PC-3 (cell line): ENCODE data around the gene MYO1F. TPM values are rescaled to one million over a fixed set of nuclear protein-coding genes. Genes with fewer than 3 reads are reported as not detected.
"Not testable (repeated sequence)": the region's sequence is repeated elsewhere in the genome, so short reads cannot be mapped to it uniquely, and the experiment has no call there.

Experiments used
- ATAC-seq: fragments of 200-7000 bp; cut with Tn5 transposase; 2 replicates; pipeline ENCODE4 v1.9.1; 2020; ENCODE audit warnings: mild to moderate bottlenecking, moderate library complexity
- Bru-seq: library from RNA; stranded (reverse); fragments of 400-500 nt; gene quantifications from one replicate; lab custom pipeline; 2021; lab: Mats Ljungman, UMichigan
- BruChase-seq, 2 experiments: library from RNA; stranded (reverse); fragments of 400-500 nt; gene quantifications; one replicate each; lab custom pipeline; 2021; lab: Mats Ljungman, UMichigan
- BruUV-seq: library from RNA; stranded (reverse); fragments of 400-500 nt; replicated peaks from 2 replicates; lab custom pipeline; 2021; lab: Mats Ljungman, UMichigan
- CTCF ChIA-PET: fragments of 300-600 bp; sonication (Branson Sonifier 250); formaldehyde crosslinking; loops from one replicate; lab custom pipeline; 2022; ENCODE audit warnings: antibody characterized with exemption; lab: Charles Lee
- POLR2A ChIA-PET: fragments of 300-600 bp; sonication (Branson Sonifier 250); formaldehyde crosslinking; loops from one replicate; lab custom pipeline; 2022; ENCODE audit warnings: antibody characterized with exemption; ENCODE audit not compliant: unreplicated experiment; lab: Charles Lee
- DNase-seq: peaks from one replicate; pipeline ENCODE4 v3.0.0-alpha.2; 2015
- H2AFZ ChIP-seq: fragments of 300-600 bp; sonication (generic); 2 replicates; pipeline ENCODE4 v1.6.0; 2016; ENCODE audit warnings: antibody characterized with exemption, low read length
- H3F3A ChIP-seq: fragments of 300-600 bp; sonication (generic); one replicate; pipeline ENCODE4 v1.6.0; 2017; ENCODE audit warnings: antibody characterized with exemption, low read length, control low read depth, mild to moderate bottlenecking; ENCODE audit not compliant: unreplicated experiment
- H3K27ac ChIP-seq: fragments of 300-600 bp; sonication (generic); 2 replicates; pipeline ENCODE4 v1.5.1; 2016; ENCODE audit warnings: mild to moderate bottlenecking, low read length
- H3K27me3 ChIP-seq: fragments of 300-600 bp; sonication (generic); 2 replicates; pipeline ENCODE4 v1.6.1; 2016; ENCODE audit warnings: low read length, mixed read lengths
- H3K36me3 ChIP-seq: fragments of 300-600 bp; sonication (generic); 2 replicates; pipeline ENCODE4 v1.6.1; 2016; ENCODE audit warnings: low read depth, mixed run types, low read length, mixed read lengths
- H3K4me1 ChIP-seq: fragments of 300-600 bp; sonication (generic); 2 replicates; pipeline ENCODE4 v1.5.1; 2016; ENCODE audit warnings: low read length; ENCODE audit not compliant: insufficient read depth
- H3K4me2 ChIP-seq: fragments of 300-600 bp; sonication (generic); 2 replicates; pipeline ENCODE4 v1.6.0; 2016; ENCODE audit warnings: low read length
- H3K4me3 ChIP-seq: fragments of 300-600 bp; sonication (generic); 2 replicates; pipeline ENCODE4 v1.5.1; 2016; ENCODE audit warnings: mild to moderate bottlenecking, low read length, mixed read lengths
- H3K79me2 ChIP-seq: fragments of 300-600 bp; sonication (generic); 2 replicates; pipeline ENCODE4 v1.6.1; 2017; ENCODE audit warnings: low read length, mixed read lengths
- H3K9ac ChIP-seq: fragments of 300-600 bp; sonication (generic); 2 replicates; pipeline ENCODE4 v1.6.0; 2016; ENCODE audit warnings: mild to moderate bottlenecking, low read length
- H3K9me2 ChIP-seq: fragments of 300-600 bp; sonication (generic); replicated peaks from 2 replicates; pipeline ENCODE4 v1.6.1; 2016; ENCODE audit warnings: mixed run types, low read length, mixed read lengths
- H3K9me3 ChIP-seq: fragments of 300-600 bp; sonication (generic); 2 replicates; pipeline ENCODE4 v1.6.1; 2016; ENCODE audit warnings: low read length, mixed read lengths
- H4K20me1 ChIP-seq: fragments of 300-600 bp; sonication (generic); 2 replicates; pipeline ENCODE4 v1.6.1; 2016; ENCODE audit warnings: low read length, mixed read lengths
- EZH2 ChIP-seq: fragments of 300-600 bp; sonication (generic); IDR thresholded peaks from one replicate; pipeline ENCODE4 v1.6.1; 2017; ENCODE audit warnings: antibody characterized with exemption, mild to moderate bottlenecking, low read length; ENCODE audit not compliant: unreplicated experiment
- EZH2phosphoT487 ChIP-seq: fragments of 300-600 bp; sonication (generic); IDR thresholded peaks from 2 replicates; pipeline ENCODE4 v1.6.1; 2018; ENCODE audit warnings: mild to moderate bottlenecking, antibody characterized with exemption, low read length, borderline replicate concordance
- intact Hi-C: fragments of 100-400 bp; cut with micrococcal nuclease; formaldehyde crosslinking; loops from 2 replicates; pipeline ENCODE4 v1.9.0; 2023
- long read RNA-seq: library from polyadenylated mRNA; unstranded; transcript quantifications from one replicate; pipeline ENCODE4 v2.0.0, GENCODE V29; 2021; ENCODE audit not compliant: unreplicated experiment
- total RNA-seq: library from RNA; depleted of rRNA; stranded (reverse); fragments of >200 nt; gene quantifications from 2 replicates; pipeline ENCODE4 v1.2.3, GENCODE V29; 2014; rRNA removed
- TF ChIP-seq, protein P1 (sequence below): fragments of 300-600 bp; sonication (generic); conservative IDR thresholded peaks from 2 replicates; pipeline ENCODE4 v1.5.1; 2017; ENCODE audit warnings: antibody characterized with exemption, low read depth, mild to moderate bottlenecking, low read length

MYO1F gene
- 2.0 TPM in 1 of 2 replicates, not detected in the other for total RNA-seq
- Bru-seq, nascent RNA = percentile 13 among the genes with signal in this experiment
- percentile 13 among the genes with signal in this experiment for BruChase-seq, experiment 1, labeled RNA remaining after a 6-hour chase
- percentile 8 among the genes with signal in this experiment for BruChase-seq, experiment 2, labeled RNA remaining after a 2-hour chase
- long read RNA-seq, partial matches to known transcripts = 1 of 9 reads
- long read RNA-seq, other reads (novel, unspliced or antisense) = 8 of 9 reads

DNA sequence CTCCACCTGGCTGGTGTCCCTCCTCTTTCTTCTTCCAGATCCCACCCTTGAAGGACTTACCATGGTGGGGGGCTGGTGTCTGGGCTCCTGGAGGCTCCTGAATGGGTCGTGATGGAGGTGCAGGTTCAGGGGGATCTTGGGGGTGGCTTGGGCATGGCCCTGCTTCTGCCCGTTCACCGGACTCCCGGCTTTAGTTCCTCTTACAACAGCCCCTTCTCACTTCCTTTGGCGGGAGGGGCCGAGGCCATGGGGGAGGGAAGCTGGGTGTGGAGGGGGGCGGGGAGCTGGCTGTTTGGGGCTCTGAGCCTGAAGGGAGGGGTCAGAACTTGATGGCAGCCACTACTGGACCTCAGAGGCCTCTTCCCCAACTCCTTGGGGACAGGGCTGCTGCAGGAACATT, at the start of gene MYO1F:
TSS of gene MYO1F (minus strand) at position 196 of the 400 bp plus-strand sequence. CDS start at position 63, 133 bp downstream.
- Histone ChIP-seq H3K36me3 (no peaks in the 10 kb centered on the region; the same call in 1 of the 2 replicates), H3K27ac (no peak within 1 kb of the TSS), H4K20me1 (no peaks in the 10 kb centered on the region), H3F3A (no peaks in the 10 kb centered on the region), H3K9me2 (no peaks in the 10 kb centered on the region), H3K4me1 (peaks cover 5% of the 10 kb centered on the region; the same call in 1 of the 2 replicates), H3K4me3 (no peak within 1 kb of the TSS), H2AFZ (no peak within 1 kb of the TSS), H3K9ac (no peak within 1 kb of the TSS), H3K4me2 (no peak within 1 kb of the TSS), H3K9me3 (no peaks in the 10 kb centered on the region), H3K79me2 (no peaks in the 10 kb centered on the region), H3K27me3 (no peaks in the 10 kb centered on the region)
- CTCF ChIA-PET = interaction anchor here (0.6 kb wide), 2 partner anchors 342 to 520 kb away, joined by 3 read pairs; no protein-coding TSS in a partner anchor
- POLR2A ChIA-PET = no interaction called here
- no TSS peak for BruUV-seq
- no peak for ATAC-seq
- TF ChIP-seq, protein P1, sequence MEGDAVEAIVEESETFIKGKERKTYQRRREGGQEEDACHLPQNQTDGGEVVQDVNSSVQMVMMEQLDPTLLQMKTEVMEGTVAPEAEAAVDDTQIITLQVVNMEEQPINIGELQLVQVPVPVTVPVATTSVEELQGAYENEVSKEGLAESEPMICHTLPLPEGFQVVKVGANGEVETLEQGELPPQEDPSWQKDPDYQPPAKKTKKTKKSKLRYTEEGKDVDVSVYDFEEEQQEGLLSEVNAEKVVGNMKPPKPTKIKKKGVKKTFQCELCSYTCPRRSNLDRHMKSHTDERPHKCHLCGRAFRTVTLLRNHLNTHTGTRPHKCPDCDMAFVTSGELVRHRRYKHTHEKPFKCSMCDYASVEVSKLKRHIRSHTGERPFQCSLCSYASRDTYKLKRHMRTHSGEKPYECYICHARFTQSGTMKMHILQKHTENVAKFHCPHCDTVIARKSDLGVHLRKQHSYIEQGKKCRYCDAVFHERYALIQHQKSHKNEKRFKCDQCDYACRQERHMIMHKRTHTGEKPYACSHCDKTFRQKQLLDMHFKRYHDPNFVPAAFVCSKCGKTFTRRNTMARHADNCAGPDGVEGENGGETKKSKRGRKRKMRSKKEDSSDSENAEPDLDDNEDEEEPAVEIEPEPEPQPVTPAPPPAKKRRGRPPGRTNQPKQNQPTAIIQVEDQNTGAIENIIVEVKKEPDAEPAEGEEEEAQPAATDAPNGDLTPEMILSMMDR = no peak
- no peak for TF ChIP-seq EZH2phosphoT487
- TF ChIP-seq EZH2 = no peak
- intact Hi-C loops = no loop called here
- no peak for DNase-seq

- no peaks in the 10 kb centered on the region for H3K36me3 ChIP-seq
- H3K27ac ChIP-seq = no peak overlapping the region
- no peak overlapping the region for H2AFZ ChIP-seq
- no peak overlapping the region for H3K9ac ChIP-seq
- TF ChIP-seq EZH2phosphoT487 = no peak
- TF ChIP-seq, protein P1 = no peak
- no peak for TF ChIP-seq EZH2
- H3K79me2 ChIP-seq = no peaks in the 10 kb centered on the region
- no TSS peak for BruUV-seq
- H3K9me2 ChIP-seq = no peaks in the 10 kb centered on the region
- no peak overlapping the region for H3K4me2 ChIP-seq
- no peak overlapping the region for H3K4me3 ChIP-seq
- POLR2A ChIA-PET = no interaction called here
- DNase-seq = no peak
- intact Hi-C loops = no loop called here
- no peaks in the 10 kb centered on the region for H3K4me1 ChIP-seq
- no peaks in the 10 kb centered on the region for H3K9me3 ChIP-seq
- no peak for ATAC-seq
- H3K27me3 ChIP-seq = no peaks in the 10 kb centered on the region
- CTCF ChIA-PET = no interaction called here
- no peaks in the 10 kb centered on the region for H4K20me1 ChIP-seq
- no peaks in the 10 kb centered on the region for H3F3A ChIP-seq
Observed at GRCh38 chr19:8626842-8627241, 49.6 kb upstream of the MYO1F start.

DNA sequence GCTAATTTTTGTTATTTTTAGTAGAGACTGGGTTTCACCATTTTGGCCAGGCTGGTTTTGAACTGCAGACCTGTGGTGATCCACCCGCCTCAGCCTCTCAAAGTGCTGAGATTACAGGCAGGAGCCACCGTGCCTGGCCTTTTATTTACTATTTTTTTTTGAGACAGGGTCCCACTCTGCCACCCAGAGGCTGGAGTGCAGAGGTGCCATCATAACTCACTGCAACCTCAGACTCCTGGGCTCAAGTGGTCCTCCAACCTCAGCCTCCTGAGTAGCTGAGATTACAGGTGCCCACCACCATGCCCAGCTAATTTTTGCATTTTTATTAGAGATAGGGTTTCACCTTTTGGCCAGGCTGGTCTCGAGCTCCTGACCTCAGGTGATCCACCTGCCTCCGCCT, 45.6 kb upstream of the MYO1F start:
- H3K27me3 ChIP-seq, DNase-seq, H2AFZ ChIP-seq, H3K9me3 ChIP-seq, H3K27ac ChIP-seq, H3K36me3 ChIP-seq, H3K4me2 ChIP-seq, H4K20me1 ChIP-seq, H3K9me2 ChIP-seq, ATAC-seq, H3K9ac ChIP-seq, H3K4me3 ChIP-seq, POLR2A ChIA-PET, H3K79me2 ChIP-seq, CTCF ChIA-PET, BruUV-seq, H3K4me1 ChIP-seq, intact Hi-C loops, H3F3A ChIP-seq: not testable (repeated sequence)
- TF ChIP-seq, protein P1 = peak; percentile 42; the same call in 1 of the 2 replicates
